DND-41 (cell line): ENCODE results near the gene SPI1.

Experiments
- ATAC-seq: fragments of 200-7000 bp; cut with Tn5 transposase; 3 replicates; pipeline ENCODE4 v1.9.1; 2021; ENCODE audit warnings: low read depth; ENCODE audit not compliant: insufficient read depth
- DNase-seq: peaks from one replicate; pipeline ENCODE4 v3.0.0-alpha.2; 2020
- H2AFZ ChIP-seq: 2 replicates; pipeline ENCODE4 v1.6.0; 2012; ENCODE audit warnings: low read depth, low read length
- H3K27ac ChIP-seq: 2 replicates; pipeline ENCODE4 v1.5.1; 2012; ENCODE audit warnings: low read length, inconsistent platforms
- H3K27me3 ChIP-seq: fragments of 200-600 bp; sonication (generic); 2 replicates; pipeline ENCODE4 v1.6.0; 2012; ENCODE audit warnings: low read length, mild to moderate bottlenecking, inconsistent platforms; ENCODE audit not compliant: insufficient read depth, poor library complexity
- H3K36me3 ChIP-seq: 2 replicates; pipeline ENCODE4 v1.5.1; 2012; ENCODE audit warnings: low read length, inconsistent platforms; ENCODE audit not compliant: insufficient read depth
- H3K4me1 ChIP-seq: 2 replicates; pipeline ENCODE4 v1.5.1; 2012; ENCODE audit warnings: mild to moderate bottlenecking, low read length; ENCODE audit not compliant: insufficient read depth
- H3K4me2 ChIP-seq: 2 replicates; pipeline ENCODE4 v1.6.0; 2012; ENCODE audit warnings: mild to moderate bottlenecking, moderate library complexity, low read length, inconsistent platforms; ENCODE audit not compliant: insufficient read depth
- H3K4me3 ChIP-seq, 2 experiments: fragments of 200-600 bp in 1 of 2; shearing (Covaris generic) in 1 of 2; 2 replicates each; pipeline ENCODE4 v1.5.1; 2012 to 2016; ENCODE audit warnings: inconsistent platforms in 2 of 2, low read length in 2 of 2, mild to moderate bottlenecking in 2 of 2, low read depth in 1 of 2, moderate library complexity in 1 of 2
- H3K79me2 ChIP-seq: 2 replicates; pipeline ENCODE4 v1.6.0; 2012; ENCODE audit warnings: low read length, inconsistent platforms; ENCODE audit not compliant: insufficient read depth
- H3K9ac ChIP-seq: 2 replicates; pipeline ENCODE4 v1.6.0; 2012; ENCODE audit warnings: low read depth, mild to moderate bottlenecking, inconsistent platforms, low read length, moderate library complexity
- H3K9me3 ChIP-seq: 2 replicates; pipeline ENCODE4 v1.5.1; 2012; ENCODE audit warnings: low read length, moderate library complexity, mild to moderate bottlenecking, inconsistent platforms; ENCODE audit not compliant: insufficient read depth, severe bottlenecking
- H4K20me1 ChIP-seq: 2 replicates; pipeline ENCODE4 v1.6.0; 2012; ENCODE audit warnings: low read length; ENCODE audit not compliant: insufficient read depth
- EZH2 ChIP-seq: IDR thresholded peaks from 3 replicates; pipeline ENCODE4 v1.6.1; 2012; ENCODE audit warnings: borderline replicate concordance, low read depth, mild to moderate bottlenecking, moderate library complexity, low read length, inconsistent platforms; ENCODE audit not compliant: severe bottlenecking
- TF ChIP-seq, protein P1 (sequence below): IDR thresholded peaks from 2 replicates; pipeline ENCODE4 v1.5.1; 2012; ENCODE audit warnings: borderline replicate concordance, low read length, moderate library complexity, mild to moderate bottlenecking; ENCODE audit not compliant: poor library complexity, severe bottlenecking; ENCODE audit errors: extremely low read depth

The SPI1 gene

DNA sequence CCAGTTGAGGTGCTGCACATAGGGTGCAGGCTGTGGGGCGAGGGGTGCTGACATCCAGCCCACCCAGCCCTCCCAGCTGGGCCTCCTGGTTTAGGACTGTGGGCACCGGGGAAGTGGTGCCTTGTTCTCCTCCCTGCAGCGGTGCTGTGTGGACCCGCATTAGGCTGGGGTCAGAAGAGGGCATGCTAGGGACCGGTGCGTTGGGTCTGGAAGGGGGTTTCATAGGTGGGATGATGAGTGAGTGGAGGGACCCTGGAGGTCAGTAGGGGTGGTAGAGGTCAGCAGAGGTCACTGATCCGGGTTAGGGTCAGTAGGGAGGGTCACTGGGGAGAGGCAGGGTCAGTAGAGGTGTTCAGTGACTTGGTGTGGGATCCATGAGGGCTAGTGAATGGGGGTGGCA, 19.2 kb downstream of the SPI1 start:
- Histone ChIP-seq H3K9ac (peak overlapping the region; percentile 20; the same call in 1 of the 2 replicates), H2AFZ (peak overlapping the region; percentile 46; the same call in 1 of the 2 replicates), H3K27ac (peak overlapping the region; percentile 74), H3K4me3 (no peak overlapping the region), H3K79me2 (no peaks in the 10 kb centered on the region), H4K20me1 (no peaks in the 10 kb centered on the region), H3K4me1 (peaks cover 32% of the 10 kb centered on the region), H3K27me3 (no peaks in the 10 kb centered on the region), H3K4me2 (no peak overlapping the region), H3K36me3 (no peaks in the 10 kb centered on the region), H3K9me3 (no peaks in the 10 kb centered on the region)
- DNase-seq: no peak
- 0 out of 3 replicates have a peak, but pooled peaks have one; percentile 6 for ATAC-seq
- TF ChIP-seq, protein P1, sequence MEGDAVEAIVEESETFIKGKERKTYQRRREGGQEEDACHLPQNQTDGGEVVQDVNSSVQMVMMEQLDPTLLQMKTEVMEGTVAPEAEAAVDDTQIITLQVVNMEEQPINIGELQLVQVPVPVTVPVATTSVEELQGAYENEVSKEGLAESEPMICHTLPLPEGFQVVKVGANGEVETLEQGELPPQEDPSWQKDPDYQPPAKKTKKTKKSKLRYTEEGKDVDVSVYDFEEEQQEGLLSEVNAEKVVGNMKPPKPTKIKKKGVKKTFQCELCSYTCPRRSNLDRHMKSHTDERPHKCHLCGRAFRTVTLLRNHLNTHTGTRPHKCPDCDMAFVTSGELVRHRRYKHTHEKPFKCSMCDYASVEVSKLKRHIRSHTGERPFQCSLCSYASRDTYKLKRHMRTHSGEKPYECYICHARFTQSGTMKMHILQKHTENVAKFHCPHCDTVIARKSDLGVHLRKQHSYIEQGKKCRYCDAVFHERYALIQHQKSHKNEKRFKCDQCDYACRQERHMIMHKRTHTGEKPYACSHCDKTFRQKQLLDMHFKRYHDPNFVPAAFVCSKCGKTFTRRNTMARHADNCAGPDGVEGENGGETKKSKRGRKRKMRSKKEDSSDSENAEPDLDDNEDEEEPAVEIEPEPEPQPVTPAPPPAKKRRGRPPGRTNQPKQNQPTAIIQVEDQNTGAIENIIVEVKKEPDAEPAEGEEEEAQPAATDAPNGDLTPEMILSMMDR: no peak
- no peak for TF ChIP-seq EZH2

DNA sequence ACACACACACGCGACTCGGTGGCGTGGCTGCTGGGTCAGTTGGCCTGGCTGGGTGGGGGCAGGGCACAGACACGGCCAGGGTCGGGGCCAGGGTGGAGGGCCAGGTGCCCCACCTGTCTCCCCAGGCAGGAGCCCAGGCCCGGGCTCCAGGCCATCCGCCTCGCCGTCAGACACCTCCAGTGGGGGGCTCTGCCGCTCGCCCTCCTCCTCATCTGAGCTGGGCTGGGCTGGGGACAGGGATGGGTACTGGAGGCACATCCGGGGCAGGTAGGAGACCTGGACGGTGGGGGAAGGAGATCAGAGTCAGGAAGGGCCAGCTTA, 19.7 kb downstream of the SPI1 start:
- DNase-seq (no peak), ATAC-seq (no peak)
- Histone ChIP-seq H3K9ac (no peak overlapping the region), H2AFZ (no peak overlapping the region), H3K27ac (peak overlapping the region; percentile 74; the same call in 1 of the 2 replicates), H3K9me3 (no peaks in the 10 kb centered on the region), H3K79me2 (no peaks in the 10 kb centered on the region), H3K27me3 (no peaks in the 10 kb centered on the region), H3K4me3 (no peak overlapping the region), H3K36me3 (no peaks in the 10 kb centered on the region), H4K20me1 (no peaks in the 10 kb centered on the region), H3K4me2 (no peak overlapping the region), H3K4me1 (peaks cover 32% of the 10 kb centered on the region)
- no peak for TF ChIP-seq EZH2
- TF ChIP-seq, protein P1: no peak

DNA sequence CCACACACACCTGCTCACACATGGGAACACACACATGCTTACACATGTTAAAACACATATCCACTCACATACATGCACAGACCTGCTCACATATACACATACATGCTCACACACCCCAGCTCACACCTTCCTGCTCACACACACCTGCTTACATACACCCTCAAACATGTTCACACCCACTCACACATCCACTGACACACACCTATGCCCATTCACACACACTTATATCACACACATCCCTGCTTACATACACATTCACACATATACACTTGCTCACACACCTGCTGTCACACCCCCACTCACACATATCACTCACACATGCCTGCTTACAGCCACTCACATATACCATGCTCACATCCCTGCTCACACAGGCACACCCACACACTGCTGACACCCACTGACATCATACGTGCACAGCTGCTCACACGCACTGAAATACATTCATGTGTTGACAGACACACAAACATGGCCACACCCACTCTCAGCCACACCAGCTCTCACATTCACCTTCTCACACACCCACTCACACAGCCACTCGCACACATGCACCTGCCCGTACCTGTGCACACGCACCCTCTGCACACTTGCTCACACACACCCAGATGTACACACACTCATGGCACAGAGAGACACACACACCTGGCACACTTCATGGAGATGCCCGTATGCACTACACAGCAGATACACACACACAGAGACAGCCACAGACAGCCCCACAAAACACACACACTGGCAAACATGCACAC, 20.2 kb downstream of the SPI1 start:
- ATAC-seq: no peak
- no peak for TF ChIP-seq EZH2
- TF ChIP-seq, protein P1: no peak
- peak overlapping the region; percentile 74; the same call in 1 of the 2 replicates for H3K27ac ChIP-seq
- no peak overlapping the region for H3K4me2 ChIP-seq
- no peak overlapping the region for H3K4me3 ChIP-seq
- no peaks in the 10 kb centered on the region for H3K9me3 ChIP-seq
- no peaks in the 10 kb centered on the region for H3K27me3 ChIP-seq
- no peak overlapping the region for H2AFZ ChIP-seq
- no peaks in the 10 kb centered on the region for H3K79me2 ChIP-seq
- H4K20me1 ChIP-seq: no peaks in the 10 kb centered on the region
- DNase-seq: no peak
- peaks cover 32% of the 10 kb centered on the region for H3K4me1 ChIP-seq
- H3K9ac ChIP-seq: no peak overlapping the region
- no peaks in the 10 kb centered on the region for H3K36me3 ChIP-seq
